Nephron progenitor cell (in vitro differentiated cells): ENCODE measurements around the gene CAMK2D.
"Not testable (repeated sequence)": the region's sequence is repeated elsewhere in the genome, so short reads cannot be mapped to it uniquely, and the experiment has no call there.

Experiments
- DNase-seq: peaks from one replicate; pipeline ENCODE4 v3.0.0; 2021
- H3K27ac Mint-ChIP-seq: 2 replicates; pipeline ENCODE4 v1.8.0; 2021; ENCODE audit warnings: mild to moderate bottlenecking, moderate library complexity, mixed read lengths
- H3K27me3 Mint-ChIP-seq: 2 replicates; pipeline ENCODE4 v1.8.0; 2021; ENCODE audit warnings: mild to moderate bottlenecking, low read depth, mixed read lengths; ENCODE audit not compliant: poor library complexity
- H3K36me3 Mint-ChIP-seq: 2 replicates; pipeline ENCODE4 v1.8.0; 2021; ENCODE audit warnings: low read depth, mixed read lengths
- H3K4me1 Mint-ChIP-seq: 2 replicates; pipeline ENCODE4 v1.8.0; 2021; ENCODE audit warnings: mixed read lengths
- H3K4me3 Mint-ChIP-seq: 2 replicates; pipeline ENCODE4 v1.8.0; 2021; ENCODE audit warnings: mild to moderate bottlenecking, moderate library complexity, mixed read lengths
- H3K9me3 Mint-ChIP-seq: 2 replicates; pipeline ENCODE4 v1.8.0; 2021; ENCODE audit warnings: mild to moderate bottlenecking, moderate library complexity, mixed read lengths
- CTCF ChIP-seq: fragments of 200-600 bp; sonication (generic); IDR thresholded peaks from 2 replicates; pipeline ENCODE4 v1.5.0; 2021; ENCODE audit warnings: antibody characterized with exemption

The CAMK2D gene

GRCh38 chr4:113725963-113726362, 35.6 kb downstream of the CAMK2D start:
- DNase-seq = no peak
- H3K36me3 Mint-ChIP-seq = no peaks in the 10 kb centered on the region

GRCh38 chr4:113718252-113718651, 43.3 kb downstream of the CAMK2D start:
- Mint-ChIP-seq H3K4me3 (no peak overlapping the region), H3K36me3 (no peaks in the 10 kb centered on the region), H3K9me3 (no peaks in the 10 kb centered on the region), H3K27me3 (no peaks in the 10 kb centered on the region), H3K4me1 (peaks cover 22% of the 10 kb centered on the region), H3K27ac (peak overlapping the region; percentile 39)
- DNase-seq = no peak
- no peak for TF ChIP-seq CTCF

More at GRCh38 chr4:113725963-113726362, 35.6 kb downstream of the CAMK2D start:
- no peak for TF ChIP-seq CTCF
- Mint-ChIP-seq H3K27ac (no peak overlapping the region), H3K27me3 (no peaks in the 10 kb centered on the region), H3K4me3 (no peak overlapping the region), H3K9me3 (no peaks in the 10 kb centered on the region), H3K4me1 (peaks cover 10% of the 10 kb centered on the region)

DNA sequence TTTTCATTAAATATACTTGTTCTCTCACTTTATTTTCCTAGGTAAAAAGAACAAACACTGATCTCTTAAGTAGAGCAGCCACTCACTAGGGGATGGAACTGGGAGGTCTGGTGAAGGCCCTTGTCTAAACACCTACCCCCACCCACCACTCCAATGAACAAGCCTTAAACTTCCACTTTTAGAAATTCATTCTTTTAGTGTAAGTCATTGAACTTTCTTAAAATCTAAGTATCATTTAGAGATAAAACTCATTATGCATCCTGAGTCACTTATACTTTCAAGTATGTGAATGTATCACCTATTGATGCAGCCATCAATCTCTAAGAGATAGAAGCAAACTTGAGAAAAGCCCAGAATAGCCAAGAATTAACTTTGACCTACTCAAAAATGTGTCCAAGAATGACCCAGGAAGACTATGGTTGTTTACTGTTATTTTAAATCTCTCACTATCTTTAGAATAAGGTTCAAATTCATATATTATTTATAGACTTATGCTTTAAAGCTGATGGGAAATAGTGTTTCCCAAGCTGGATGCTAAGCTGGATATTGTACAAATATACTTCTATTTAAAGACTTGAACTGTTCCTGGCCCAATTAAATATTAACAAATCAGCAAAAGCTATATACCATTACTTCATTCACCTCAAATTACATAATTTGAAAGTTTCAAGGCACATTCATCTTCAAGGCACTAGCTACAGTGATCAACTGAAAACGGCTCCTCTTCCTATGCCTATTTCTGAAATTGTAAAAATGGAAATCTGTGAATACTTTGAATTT, 49.5 kb downstream of the CAMK2D start:
- no peak for DNase-seq
- no peaks in the 10 kb centered on the region for H3K27me3 Mint-ChIP-seq
- H3K4me3 Mint-ChIP-seq = no peak overlapping the region
- no peaks in the 10 kb centered on the region for H3K9me3 Mint-ChIP-seq
- no peaks in the 10 kb centered on the region for H3K36me3 Mint-ChIP-seq
- H3K4me1 Mint-ChIP-seq = no peaks in the 10 kb centered on the region
- TF ChIP-seq CTCF = no peak
- H3K27ac Mint-ChIP-seq = no peak overlapping the region

- Mint-ChIP-seq H3K9me3 (no peaks in the 10 kb centered on the region), H3K27me3 (no peaks in the 10 kb centered on the region), H3K4me3 (no peak overlapping the region), H3K27ac (no peak overlapping the region), H3K36me3 (peaks cover 7% of the 10 kb centered on the region), H3K4me1 (no peaks in the 10 kb centered on the region)
- no peak for DNase-seq
- TF ChIP-seq CTCF = no peak
Observed at GRCh38 chr4:113708250-113708649, 53.3 kb downstream of the CAMK2D start.

DNA sequence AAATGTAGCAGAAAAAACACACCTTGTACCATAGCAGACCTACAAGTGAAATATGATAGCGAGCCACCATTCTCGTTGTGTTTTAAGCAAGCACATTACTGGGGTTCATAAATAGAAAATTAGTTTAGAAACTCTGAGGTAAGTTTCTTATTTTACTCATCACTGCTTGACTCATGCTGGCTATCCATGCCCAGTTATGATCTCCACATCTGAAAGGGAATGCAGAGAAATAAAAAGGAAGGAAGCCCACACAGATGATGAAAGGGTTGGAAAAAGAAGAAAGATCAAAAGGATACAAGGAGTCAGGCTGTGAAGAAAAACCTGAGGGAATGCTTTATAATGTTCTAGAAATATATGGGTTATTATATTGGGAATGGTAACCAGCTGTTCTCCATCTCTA, 54.5 kb downstream of the CAMK2D start:
- Mint-ChIP-seq H3K27me3 (no peaks in the 10 kb centered on the region), H3K27ac (no peak overlapping the region), H3K9me3 (no peaks in the 10 kb centered on the region), H3K36me3 (peaks cover 7% of the 10 kb centered on the region), H3K4me3 (no peak overlapping the region), H3K4me1 (peaks cover under 1% of the 10 kb centered on the region)
- DNase-seq = no peak
- TF ChIP-seq CTCF = no peak

DNA sequence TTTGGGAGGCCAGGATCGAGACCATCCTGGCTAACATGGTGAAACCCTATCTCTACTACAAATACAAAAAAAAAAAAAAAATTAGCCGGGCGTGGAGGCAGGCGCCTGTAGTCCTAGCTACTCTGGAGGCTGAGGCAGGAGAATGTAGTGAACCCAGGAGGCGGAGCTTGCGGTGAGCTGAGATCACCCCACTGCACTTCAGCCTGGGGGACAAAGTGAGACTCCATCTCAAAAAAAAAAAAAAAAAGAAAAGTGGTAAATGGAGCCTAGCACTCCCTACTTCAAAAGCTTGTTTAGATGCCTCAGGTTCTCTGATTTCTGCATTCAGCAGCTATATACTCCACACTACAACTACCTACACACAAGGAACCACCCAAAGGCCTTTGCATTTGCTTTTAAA, 56.4 kb downstream of the CAMK2D start:
- DNase-seq, H3K9me3 Mint-ChIP-seq, H3K4me3 Mint-ChIP-seq, H3K27ac Mint-ChIP-seq, H3K27me3 Mint-ChIP-seq, H3K36me3 Mint-ChIP-seq: not testable (repeated sequence)
- peaks cover 11% of the 10 kb centered on the region for H3K4me1 Mint-ChIP-seq

- not testable (repeated sequence) for H3K9me3 Mint-ChIP-seq, H3K4me3 Mint-ChIP-seq, DNase-seq, H3K27me3 Mint-ChIP-seq, H3K36me3 Mint-ChIP-seq, H3K27ac Mint-ChIP-seq
- H3K4me1 Mint-ChIP-seq = peaks cover 11% of the 10 kb centered on the region
Observed at GRCh38 chr4:113702596-113702995, 58.9 kb downstream of the CAMK2D start.
